Thoracic aorta (tissue), 2 donors: ENCODE results near the gene RMI1. TPM values are rescaled to one million over a fixed set of nuclear protein-coding genes. Genes with fewer than 3 reads are reported as not detected.

ENCODE experiments used
- ATAC-seq: fragments of 150-250 bp; one replicate; pipeline ENCODE4 v1.8.0; 2017; ENCODE audit warnings: low read depth; ENCODE audit not compliant: insufficient number of reproducible peaks, low FRiP score
- DNase-seq: peaks from one replicate; pipeline ENCODE4 v3.0.0-alpha.2; 2020; ENCODE audit warnings: low spot score
- H3K27ac ChIP-seq, 2 donors: fragments of 200-600 bp; sonication (generic); 1 replicate in 1 of 2; 2 replicates in 1 of 2; pipeline ENCODE4 v1.5.1; 2016; ENCODE audit warnings: mild to moderate bottlenecking in 2 of 2, moderate library complexity in 2 of 2
- H3K27me3 ChIP-seq: fragments of 200-600 bp; sonication (generic); replicated peaks from 2 replicates; pipeline ENCODE4 v1.6.0; 2016; ENCODE audit warnings: mild to moderate bottlenecking; ENCODE audit not compliant: insufficient read depth
- H3K36me3 ChIP-seq: fragments of 200-600 bp; sonication (generic); one replicate; pipeline ENCODE4 v1.5.1; 2016
- H3K4me1 ChIP-seq, 2 donors: fragments of 200-600 bp; sonication (generic); 1 replicate in 1 of 2; 2 replicates in 1 of 2; pipeline versions ENCODE4 v1.5.1 to v1.6.0; 2016; ENCODE audit warnings: low read depth in 2 of 2, mild to moderate bottlenecking in 1 of 2; ENCODE audit not compliant: control insufficient read depth in 1 of 2
- H3K4me3 ChIP-seq: fragments of 200-600 bp; sonication (generic); 2 replicates; pipeline ENCODE4 v1.5.1; 2016; ENCODE audit warnings: mild to moderate bottlenecking
- H3K9me3 ChIP-seq: fragments of 200-600 bp; sonication (generic); 2 replicates; pipeline ENCODE4 v1.5.1; 2016
- total RNA-seq, 2 donors: library from RNA; depleted of rRNA; stranded (reverse); fragments of >200 nt; gene quantifications; one replicate each; pipeline versions ENCODE4 v1.1.0 to v1.2.3, GENCODE V29; 2016
- TF ChIP-seq, protein P1 (sequence below): fragments of 200-600 bp; sonication (generic); IDR thresholded peaks from one replicate; pipeline ENCODE4 v1.5.1; 2019; ENCODE audit warnings: antibody characterized with exemption

RMI1 gene
- total RNA-seq, 2 donors from 2014 or later = 0.95 to 1.6 TPM

DNA sequence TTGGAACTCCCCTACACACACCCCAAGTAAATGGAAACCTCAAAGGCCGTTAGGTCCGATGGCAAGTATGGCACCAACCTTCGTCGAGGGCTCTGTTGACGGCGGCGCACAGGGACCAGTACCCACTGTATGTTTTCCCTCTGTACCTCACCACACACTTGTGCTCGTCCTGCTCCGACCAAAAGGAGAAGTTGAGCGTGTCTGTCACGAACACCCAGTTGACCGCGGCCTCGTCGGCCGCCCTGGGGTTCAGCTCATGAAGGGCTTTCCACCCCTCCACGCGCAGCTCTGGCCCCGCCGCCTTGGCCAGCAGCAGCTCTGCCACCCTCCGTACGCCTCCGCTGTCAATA is 24.5 kb upstream of the RMI1 start:
- H3K36me3 ChIP-seq = peaks cover 6% of the 10 kb centered on the region
- peak overlapping the region; percentile 86 to 89 for H3K27ac ChIP-seq
- no peaks in the 10 kb centered on the region for H3K27me3 ChIP-seq
- H3K9me3 ChIP-seq = no peaks in the 10 kb centered on the region
- peak overlapping the region; percentile 91 for H3K4me3 ChIP-seq
- ATAC-seq (no peak), DNase-seq (peak; percentile 3)
- TF ChIP-seq, protein P1, sequence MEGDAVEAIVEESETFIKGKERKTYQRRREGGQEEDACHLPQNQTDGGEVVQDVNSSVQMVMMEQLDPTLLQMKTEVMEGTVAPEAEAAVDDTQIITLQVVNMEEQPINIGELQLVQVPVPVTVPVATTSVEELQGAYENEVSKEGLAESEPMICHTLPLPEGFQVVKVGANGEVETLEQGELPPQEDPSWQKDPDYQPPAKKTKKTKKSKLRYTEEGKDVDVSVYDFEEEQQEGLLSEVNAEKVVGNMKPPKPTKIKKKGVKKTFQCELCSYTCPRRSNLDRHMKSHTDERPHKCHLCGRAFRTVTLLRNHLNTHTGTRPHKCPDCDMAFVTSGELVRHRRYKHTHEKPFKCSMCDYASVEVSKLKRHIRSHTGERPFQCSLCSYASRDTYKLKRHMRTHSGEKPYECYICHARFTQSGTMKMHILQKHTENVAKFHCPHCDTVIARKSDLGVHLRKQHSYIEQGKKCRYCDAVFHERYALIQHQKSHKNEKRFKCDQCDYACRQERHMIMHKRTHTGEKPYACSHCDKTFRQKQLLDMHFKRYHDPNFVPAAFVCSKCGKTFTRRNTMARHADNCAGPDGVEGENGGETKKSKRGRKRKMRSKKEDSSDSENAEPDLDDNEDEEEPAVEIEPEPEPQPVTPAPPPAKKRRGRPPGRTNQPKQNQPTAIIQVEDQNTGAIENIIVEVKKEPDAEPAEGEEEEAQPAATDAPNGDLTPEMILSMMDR = no peak
- H3K4me1 ChIP-seq = peaks cover 3 to 22% of the 10 kb centered on the region in 2 donors

DNA sequence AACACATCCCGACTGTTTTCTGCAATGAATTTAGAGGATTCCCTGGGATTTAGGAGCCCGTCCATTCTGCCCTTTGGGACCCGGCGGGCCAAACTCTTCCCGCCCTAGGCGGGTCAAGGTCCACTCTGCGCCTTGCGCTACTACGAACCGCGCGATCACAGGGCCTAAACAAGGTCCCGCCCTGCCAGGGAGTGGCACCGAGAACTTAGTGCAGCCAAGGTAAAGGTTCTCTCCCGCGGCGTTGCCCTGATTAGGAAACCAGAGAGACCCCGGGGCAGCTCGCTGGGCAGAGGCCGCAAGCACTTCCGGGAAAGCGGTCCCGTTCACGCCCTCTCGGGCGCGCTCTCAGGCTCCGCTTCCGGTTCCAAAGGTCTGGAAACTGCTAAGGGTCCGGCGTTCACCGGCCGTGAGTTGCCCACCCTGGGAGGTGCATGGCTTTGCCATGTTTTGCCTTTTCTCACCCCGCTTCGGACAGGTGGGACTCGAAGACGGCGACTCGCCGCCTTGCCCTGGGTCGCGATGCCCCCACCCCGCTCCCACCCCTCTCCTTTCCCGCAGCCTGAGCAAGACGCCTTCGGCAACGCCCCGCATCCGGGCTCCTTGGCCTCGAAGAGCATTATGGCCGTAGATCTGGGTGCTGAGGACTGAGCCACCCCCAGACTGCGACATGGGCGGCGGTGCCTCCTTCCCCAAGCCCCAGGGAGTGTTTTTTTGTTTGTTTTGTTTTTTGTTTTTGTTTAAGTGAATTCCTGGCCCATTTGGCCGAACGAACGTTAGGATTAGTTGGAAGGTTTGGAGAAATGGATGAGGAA is 24.0 kb upstream of the RMI1 start:
- TF ChIP-seq, protein P1 = no peak
- Histone ChIP-seq H3K9me3 (no peaks in the 10 kb centered on the region), H3K27me3 (no peaks in the 10 kb centered on the region), H3K4me1 (peaks cover 3 to 22% of the 10 kb centered on the region in 2 donors), H3K27ac (peak overlapping the region; percentile 86 to 89), H3K36me3 (peaks cover 6% of the 10 kb centered on the region), H3K4me3 (peak overlapping the region; percentile 91)
- ATAC-seq (peak; percentile 71), DNase-seq (peak; percentile 14)

DNA sequence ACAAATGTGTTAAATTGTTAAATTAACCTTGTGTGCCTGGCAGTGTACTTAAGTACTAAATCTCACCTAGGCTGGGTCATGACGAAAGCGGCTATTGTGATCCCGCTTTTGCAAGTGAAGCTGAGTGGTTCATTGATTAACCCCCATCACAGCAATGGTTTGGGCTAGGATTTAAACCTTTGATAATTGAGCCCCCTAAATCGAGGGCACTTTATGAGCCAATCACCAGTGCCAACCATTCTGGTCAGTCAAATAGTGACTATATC is 23.4 kb upstream of the RMI1 start:
- no peak for ATAC-seq
- Histone ChIP-seq H3K27ac (peak overlapping the region; percentile 86 to 89), H3K9me3 (no peaks in the 10 kb centered on the region), H3K4me3 (peak overlapping the region; percentile 91), H3K27me3 (no peaks in the 10 kb centered on the region), H3K36me3 (peaks cover 6% of the 10 kb centered on the region), H3K4me1 (peaks cover 3 to 22% of the 10 kb centered on the region in 2 donors)
- DNase-seq = no peak
- TF ChIP-seq, protein P1 = no peak

DNA sequence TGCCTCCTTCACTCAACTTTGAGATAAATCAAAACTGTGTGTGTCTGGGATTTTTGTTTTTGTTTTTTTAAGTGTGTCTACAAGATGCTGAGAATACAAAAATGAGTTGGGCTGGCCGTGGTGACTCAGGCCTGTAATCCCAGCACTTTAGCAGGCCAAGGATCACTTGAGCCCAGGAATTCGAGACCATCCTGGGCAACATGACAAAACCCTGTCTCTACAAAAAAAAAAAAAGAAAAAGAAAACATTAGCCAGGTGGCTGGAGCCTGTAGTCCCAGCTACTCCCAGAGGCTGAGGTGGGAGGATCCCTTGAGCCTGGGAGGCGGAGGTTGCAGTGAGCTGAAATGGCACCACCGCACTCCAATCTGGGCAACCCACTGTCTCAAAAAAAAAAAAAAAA is 21.5 kb upstream of the RMI1 start:
- TF ChIP-seq, protein P1 = no peak
- Histone ChIP-seq H3K27me3 (no peaks in the 10 kb centered on the region), H3K36me3 (no peaks in the 10 kb centered on the region), H3K9me3 (no peaks in the 10 kb centered on the region), H3K4me3 (no peak overlapping the region), H3K4me1 (peaks cover 3 to 15% of the 10 kb centered on the region in 2 donors), H3K27ac (no peak overlapping the region)
- DNase-seq (no peak), ATAC-seq (no peak)

DNA sequence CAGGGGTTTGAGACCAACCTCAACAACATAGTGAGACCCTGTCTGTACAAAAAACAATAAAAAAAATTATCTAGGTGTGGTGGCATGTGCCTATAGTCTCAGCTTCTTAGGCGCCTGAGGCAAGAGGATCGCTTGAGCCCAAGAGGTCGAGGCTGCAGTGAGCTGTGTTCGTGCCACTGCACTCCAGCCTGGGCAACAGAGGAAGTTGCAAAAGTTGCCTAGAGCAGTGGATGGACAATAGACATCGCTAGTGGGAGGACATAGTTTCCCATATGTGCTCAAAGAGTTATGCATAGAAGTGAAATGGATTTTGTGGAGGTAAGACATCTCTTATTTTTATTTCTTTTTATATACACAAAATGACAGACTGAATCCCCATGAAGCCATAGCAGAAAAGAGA is 19.6 kb upstream of the RMI1 start:
- Histone ChIP-seq H3K9me3 (no peaks in the 10 kb centered on the region), H3K27me3 (no peaks in the 10 kb centered on the region), H3K36me3 (no peaks in the 10 kb centered on the region), H3K4me1 (no peaks in the 10 kb centered on the region), H3K4me3 (no peak overlapping the region), H3K27ac (no peak overlapping the region)
- TF ChIP-seq, protein P1 = no peak
- DNase-seq (no peak), ATAC-seq (no peak)
